Measurements from ENCODE around the gene DNAH6.

- TF ChIP-seq, protein P1, sequence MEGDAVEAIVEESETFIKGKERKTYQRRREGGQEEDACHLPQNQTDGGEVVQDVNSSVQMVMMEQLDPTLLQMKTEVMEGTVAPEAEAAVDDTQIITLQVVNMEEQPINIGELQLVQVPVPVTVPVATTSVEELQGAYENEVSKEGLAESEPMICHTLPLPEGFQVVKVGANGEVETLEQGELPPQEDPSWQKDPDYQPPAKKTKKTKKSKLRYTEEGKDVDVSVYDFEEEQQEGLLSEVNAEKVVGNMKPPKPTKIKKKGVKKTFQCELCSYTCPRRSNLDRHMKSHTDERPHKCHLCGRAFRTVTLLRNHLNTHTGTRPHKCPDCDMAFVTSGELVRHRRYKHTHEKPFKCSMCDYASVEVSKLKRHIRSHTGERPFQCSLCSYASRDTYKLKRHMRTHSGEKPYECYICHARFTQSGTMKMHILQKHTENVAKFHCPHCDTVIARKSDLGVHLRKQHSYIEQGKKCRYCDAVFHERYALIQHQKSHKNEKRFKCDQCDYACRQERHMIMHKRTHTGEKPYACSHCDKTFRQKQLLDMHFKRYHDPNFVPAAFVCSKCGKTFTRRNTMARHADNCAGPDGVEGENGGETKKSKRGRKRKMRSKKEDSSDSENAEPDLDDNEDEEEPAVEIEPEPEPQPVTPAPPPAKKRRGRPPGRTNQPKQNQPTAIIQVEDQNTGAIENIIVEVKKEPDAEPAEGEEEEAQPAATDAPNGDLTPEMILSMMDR (optimal IDR thresholded peaks at IDR 0.05 in 1 of 3, IDR thresholded peaks at IDR 0.05 in 1 of 3, conservative IDR thresholded peaks at IDR 0.05 in 1 of 3; ENCODE audit: extremely low read depth in 1 of 3, insufficient read depth in 2 of 3, low read length in 3 of 3) = no peak
- TF ChIP-seq EZH2 (IDR thresholded peaks at IDR 0.05; ENCODE audit: low read length) = no peak
These were observed 152.8 kb downstream of the DNAH6 start for GRCh38 chr2:84669122-84669521.
